Body of pancreas (tissue), 4 donors: ENCODE results near the gene COLGALT1. TPM values are rescaled to one million over a fixed set of nuclear protein-coding genes. Genes with fewer than 3 reads are reported as not detected.

Source experiments
- ATAC-seq: fragments of 150-250 bp; one replicate; pipeline ENCODE4 v1.9.1; 2016
- DNase-seq, 4 donors: peaks; one replicate each; pipeline ENCODE4 v3.0.0-alpha.2; 2019
- H3K27ac ChIP-seq, 4 donors: fragments of 200-600 bp; sonication (generic); 1 replicate in 3 of 4; 2 replicates in 1 of 4; pipeline versions ENCODE4 v1.5.1 to v1.6.1; 2016 to 2019; ENCODE audit warnings: mild to moderate bottlenecking in 1 of 4, mixed read lengths in 1 of 4, moderate library complexity in 1 of 4
- H3K27me3 ChIP-seq, 2 donors: fragments of 200-600 bp; sonication (generic); one replicate each; pipeline ENCODE4 v1.6.0; 2016; ENCODE audit warnings: mild to moderate bottlenecking in 1 of 2
- H3K36me3 ChIP-seq, 2 donors: fragments of 200-600 bp; sonication (generic); replicated peaks in 1 of 2; 2 replicates each; pipeline ENCODE4 v1.5.1; 2016; ENCODE audit warnings: low read depth in 2 of 2; ENCODE audit not compliant: insufficient read depth in 1 of 2
- H3K4me1 ChIP-seq: fragments of 200-600 bp; sonication (generic); one replicate; pipeline ENCODE4 v1.6.0; 2016
- H3K4me3 ChIP-seq, 2 donors: fragments of 200-600 bp; sonication (generic); 1 replicate in 1 of 2; 2 replicates in 1 of 2; pipeline ENCODE4 v1.5.1; 2016 to 2019
- H3K9me3 ChIP-seq, 3 donors: fragments of 200-600 bp; sonication (generic); 1 replicate in 2 of 3; 2 replicates in 1 of 3; pipeline ENCODE4 v1.5.1; 2016
- POLR2A ChIP-seq, 3 donors: fragments of 450-650 bp; IDR thresholded peaks; one replicate each; pipeline ENCODE4 v1.6.1; 2016; ENCODE audit warnings: antibody characterized with exemption in 3 of 3, mild to moderate bottlenecking in 2 of 3
- WGBS, 2 donors: methylation state at CpG; one replicate each; pipeline ENCODE4 v1.1.5; 2017; 5-methylcytosine and 5-hydroxymethylcytosine counted together
- intact Hi-C: fragments of 100-400 bp; cut with DNase I; formaldehyde crosslinking; loops from one replicate; pipeline ENCODE4 v1.15.1; 2023
- total RNA-seq, 2 donors: library from RNA; depleted of rRNA; stranded (reverse); fragments of >200 nt; gene quantifications; one replicate each; pipeline ENCODE4 v1.1.0, GENCODE V29; 2016
- TF ChIP-seq, protein P1 (sequence below), 7 experiments: fragments of 450-650 bp in 4 of 7; fragments of 200-600 bp in 3 of 7; sonication (generic) in 3 of 7; IDR thresholded peaks; one replicate each; pipeline ENCODE4 v1.5.1; 2016 to 2019; ENCODE audit warnings: antibody characterized with exemption in 7 of 7

Gene COLGALT1
- total RNA-seq, 2 donors from 2014 or later, result 38.9 to 41.5 TPM

DNA sequence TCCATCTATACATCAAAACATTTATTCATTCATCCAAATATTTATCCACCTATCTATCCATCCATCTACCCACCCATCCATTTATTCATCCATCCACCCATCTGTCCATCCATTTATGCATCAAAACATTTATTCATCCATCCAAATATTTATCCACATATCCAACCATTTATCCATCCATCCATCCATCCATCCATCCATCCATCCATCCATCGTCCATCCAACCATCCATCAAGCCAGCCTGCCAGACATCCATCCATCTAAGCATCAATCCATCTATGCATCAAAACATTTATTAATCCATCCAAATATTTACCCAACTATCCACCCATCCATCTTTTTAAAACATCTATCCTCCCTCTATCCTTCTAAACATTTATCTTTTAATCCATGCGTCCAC, 70.5 kb downstream of the COLGALT1 start:
- DNase-seq, result no peak
- ATAC-seq, result no peak
- Histone ChIP-seq H3K4me3 (no peak overlapping the region), H3K4me1 (no peaks in the 10 kb centered on the region), H3K9me3 (peaks cover 0 to 13% (median 0%) of the 10 kb centered on the region in 3 donors), H3K27me3 (no peaks in the 10 kb centered on the region), H3K27ac (no peak overlapping the region), H3K36me3 (no peaks in the 10 kb centered on the region)
- whole genome bisulfite sequencing, 2 donors, result 45 to 53% methylated on average over 2 of the region's 2 CpGs
- no peak for TF ChIP-seq POLR2A (IDR thresholded peaks at IDR 0.05)
- TF ChIP-seq, protein P1, sequence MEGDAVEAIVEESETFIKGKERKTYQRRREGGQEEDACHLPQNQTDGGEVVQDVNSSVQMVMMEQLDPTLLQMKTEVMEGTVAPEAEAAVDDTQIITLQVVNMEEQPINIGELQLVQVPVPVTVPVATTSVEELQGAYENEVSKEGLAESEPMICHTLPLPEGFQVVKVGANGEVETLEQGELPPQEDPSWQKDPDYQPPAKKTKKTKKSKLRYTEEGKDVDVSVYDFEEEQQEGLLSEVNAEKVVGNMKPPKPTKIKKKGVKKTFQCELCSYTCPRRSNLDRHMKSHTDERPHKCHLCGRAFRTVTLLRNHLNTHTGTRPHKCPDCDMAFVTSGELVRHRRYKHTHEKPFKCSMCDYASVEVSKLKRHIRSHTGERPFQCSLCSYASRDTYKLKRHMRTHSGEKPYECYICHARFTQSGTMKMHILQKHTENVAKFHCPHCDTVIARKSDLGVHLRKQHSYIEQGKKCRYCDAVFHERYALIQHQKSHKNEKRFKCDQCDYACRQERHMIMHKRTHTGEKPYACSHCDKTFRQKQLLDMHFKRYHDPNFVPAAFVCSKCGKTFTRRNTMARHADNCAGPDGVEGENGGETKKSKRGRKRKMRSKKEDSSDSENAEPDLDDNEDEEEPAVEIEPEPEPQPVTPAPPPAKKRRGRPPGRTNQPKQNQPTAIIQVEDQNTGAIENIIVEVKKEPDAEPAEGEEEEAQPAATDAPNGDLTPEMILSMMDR (IDR thresholded peaks at IDR 0.05), result no peak
- intact Hi-C loops, result no loop called here

DNA sequence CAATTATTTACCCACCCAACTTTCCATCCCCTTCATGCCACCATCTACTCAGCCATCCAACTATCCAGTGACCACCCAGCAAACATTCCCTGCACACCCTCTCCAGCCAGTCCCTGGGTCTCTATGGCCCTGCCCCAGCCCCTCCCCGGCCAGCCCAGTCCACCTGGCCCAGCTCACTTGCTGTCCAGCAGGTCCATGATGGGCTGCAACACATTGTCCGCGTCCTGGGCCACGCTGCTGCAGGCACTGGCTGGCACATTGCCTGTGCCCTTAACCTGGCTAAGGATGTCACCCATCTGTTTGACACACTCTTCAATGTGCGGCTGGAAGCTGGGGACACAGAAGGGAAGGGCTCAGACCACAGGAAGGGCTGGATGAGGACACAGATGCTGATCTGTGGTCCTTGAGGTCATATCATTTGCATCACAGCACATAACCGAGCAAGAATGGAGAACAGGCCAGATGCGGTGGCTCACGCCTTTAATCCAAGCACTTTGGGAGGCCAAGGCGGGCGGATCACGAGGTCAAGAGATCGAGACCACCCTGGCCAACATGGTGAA, 71.1 kb downstream of the COLGALT1 start:
- Histone ChIP-seq H3K36me3 (no peaks in the 10 kb centered on the region), H3K4me3 (no peak overlapping the region), H3K27ac (no peak overlapping the region), H3K9me3 (peaks cover 0 to 9% (median 0%) of the 10 kb centered on the region in 3 donors), H3K27me3 (no peaks in the 10 kb centered on the region), H3K4me1 (no peaks in the 10 kb centered on the region)
- intact Hi-C loops, result no loop called here
- TF ChIP-seq, protein P1 (IDR thresholded peaks at IDR 0.05), result no peak
- no peak for TF ChIP-seq POLR2A (IDR thresholded peaks at IDR 0.05)
- ATAC-seq, result no peak
- 72 to 87% methylated on average over 12 of the region's 12 CpGs for WGBS, 2 donors
- no peak for DNase-seq

DNA sequence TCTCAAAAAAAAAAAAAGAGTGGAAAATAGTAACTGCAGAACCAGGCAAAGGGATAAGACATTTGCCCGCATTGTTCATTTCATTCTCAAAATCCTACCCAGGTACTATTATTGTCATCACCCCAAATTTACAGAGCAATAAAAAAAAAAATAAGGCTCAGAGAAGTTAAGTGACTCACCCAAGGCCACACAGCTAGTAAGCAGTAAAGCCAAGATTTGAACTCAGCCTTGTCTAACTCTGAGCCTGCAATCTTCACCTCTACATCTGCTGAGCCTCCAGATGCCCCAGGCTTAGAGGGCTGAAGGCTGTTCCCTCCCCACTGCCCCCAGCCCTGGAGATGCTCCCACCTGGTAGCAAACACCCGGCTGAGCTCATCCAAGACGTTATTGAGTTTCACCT, 71.7 kb downstream of the COLGALT1 start:
- Histone ChIP-seq H3K4me3 (no peak overlapping the region), H3K4me1 (no peaks in the 10 kb centered on the region), H3K9me3 (peaks cover 0 to 2% (median 0%) of the 10 kb centered on the region in 3 donors), H3K36me3 (no peaks in the 10 kb centered on the region), H3K27me3 (no peaks in the 10 kb centered on the region), H3K27ac (no peak overlapping the region)
- ATAC-seq (no peak), DNase-seq (no peak)
- 84 to 85% methylated on average over 3 of the region's 3 CpGs for WGBS, 2 donors
- intact Hi-C loops, result no loop called here
- TF ChIP-seq, protein P1 (IDR thresholded peaks at IDR 0.05), result no peak
- no peak for TF ChIP-seq POLR2A (IDR thresholded peaks at IDR 0.05)

DNA sequence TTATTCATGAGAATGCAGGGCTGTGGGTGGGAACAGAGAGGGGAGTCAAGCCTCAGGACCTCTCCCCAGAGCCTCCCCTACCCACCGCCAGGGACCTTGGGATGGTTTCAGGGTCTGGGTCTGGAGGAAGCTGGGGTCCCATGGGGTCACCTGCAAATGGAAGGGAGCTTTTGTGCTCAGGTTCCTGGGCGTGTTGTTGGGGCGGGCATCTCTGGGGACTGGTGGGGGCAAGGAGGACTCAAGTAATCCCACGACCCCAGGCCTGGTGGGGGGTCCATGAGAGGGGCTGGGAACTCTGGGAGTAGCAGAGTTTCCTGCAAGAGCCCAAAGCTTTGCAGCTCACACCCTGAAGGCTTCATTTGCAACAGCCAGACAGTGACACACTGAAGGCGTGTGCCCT, 72.5 kb downstream of the COLGALT1 start:
- H3K27me3 ChIP-seq, result no peaks in the 10 kb centered on the region
- intact Hi-C loops, result no loop called here
- no peaks in the 10 kb centered on the region for H3K4me1 ChIP-seq
- no peaks in the 10 kb centered on the region for H3K36me3 ChIP-seq
- no peak overlapping the region for H3K27ac ChIP-seq
- DNase-seq (no peak), ATAC-seq (no peak)
- no peak overlapping the region for H3K4me3 ChIP-seq
- TF ChIP-seq POLR2A (IDR thresholded peaks at IDR 0.05), result no peak
- no peaks in the 10 kb centered on the region for H3K9me3 ChIP-seq
- WGBS, 2 donors, result 65 to 94% methylated on average over 2 to 5 of the region's 5 CpGs

DNA sequence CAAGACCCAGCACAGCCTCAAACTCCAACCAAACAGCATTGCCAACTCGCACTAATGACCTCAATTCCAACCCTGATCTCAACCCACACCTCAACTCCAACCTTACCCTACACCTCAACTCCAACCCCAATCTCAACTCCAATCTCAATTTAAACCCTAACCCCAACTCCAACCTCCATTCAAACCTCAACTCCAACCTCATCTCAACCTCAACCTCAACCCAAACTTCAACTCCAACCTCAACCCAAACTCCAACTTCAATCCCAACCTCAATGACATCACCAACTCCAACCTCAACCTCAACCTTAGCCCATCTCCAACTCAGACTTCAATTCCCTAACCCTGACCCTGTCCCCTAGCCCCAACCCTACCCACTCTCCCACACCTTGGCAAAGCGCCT, 74.3 kb downstream of the COLGALT1 start:
- no peak overlapping the region for H3K27ac ChIP-seq
- WGBS, 2 donors, result 71 to 80% methylated on average over 2 of the region's 2 CpGs
- H3K4me3 ChIP-seq, result no peak overlapping the region
- no peaks in the 10 kb centered on the region for H3K36me3 ChIP-seq
- no peaks in the 10 kb centered on the region for H3K9me3 ChIP-seq
- no peaks in the 10 kb centered on the region for H3K4me1 ChIP-seq
- ATAC-seq (no peak), DNase-seq (no peak)
- no peaks in the 10 kb centered on the region for H3K27me3 ChIP-seq
- no peak for TF ChIP-seq POLR2A (IDR thresholded peaks at IDR 0.05)
- TF ChIP-seq, protein P1 (IDR thresholded peaks at IDR 0.05), result no peak
- intact Hi-C loops, result no loop called here
